SK-N-MC (cell line): ENCODE results near the gene ADRB1.
A peak's percentile ranks its signal among the peaks of the same experiment; 100 is the strongest.

ENCODE experiments used
- DNase-seq: peaks from one replicate; pipeline ENCODE4 v3.0.0-alpha.2; 2011; ENCODE audit warnings: low read depth, low spot score
- H3K27ac ChIP-seq: fragments of 200-600 bp; sonication (generic); 2 replicates; pipeline ENCODE4 v1.5.1; 2016; ENCODE audit warnings: mixed run types
- H3K36me3 ChIP-seq: fragments of 200-600 bp; sonication (generic); 2 replicates; pipeline ENCODE4 v1.6.1; 2017; ENCODE audit warnings: antibody characterized with exemption, low read length, mixed read lengths; ENCODE audit not compliant: insufficient read depth
- H3K4me3 ChIP-seq: fragments of 200-600 bp; sonication (generic); 2 replicates; pipeline ENCODE4 v1.5.1; 2016
- H3K9ac ChIP-seq: fragments of 200-600 bp; sonication (generic); 2 replicates; pipeline ENCODE4 v1.8.0; 2017; ENCODE audit warnings: mixed run types, mixed read lengths; ENCODE audit not compliant: insufficient read length
- H3K9me3 ChIP-seq: fragments of 200-600 bp; sonication (generic); 2 replicates; pipeline ENCODE4 v1.6.1; 2017; ENCODE audit warnings: low read depth, mild to moderate bottlenecking, antibody characterized with exemption, low read length, moderate library complexity, mixed read lengths
- EZH2 ChIP-seq: fragments of 200-600 bp; sonication (generic); IDR thresholded peaks from one replicate; pipeline ENCODE4 v1.6.1; 2017; ENCODE audit warnings: antibody characterized with exemption
- FOXP2 ChIP-seq: optimal IDR thresholded peaks from 2 replicates; pipeline ENCODE3; 2011; ENCODE audit warnings: mild to moderate bottlenecking, moderate library complexity; ENCODE audit not compliant: insufficient read depth; ENCODE audit errors: extremely low read length, control extremely low read depth
- POLR2AphosphoS5 ChIP-seq: IDR thresholded peaks from 2 replicates; pipeline ENCODE4 v1.6.1; 2012; ENCODE audit warnings: mild to moderate bottlenecking, low read depth, low read length, borderline replicate concordance

Gene ADRB1

DNA sequence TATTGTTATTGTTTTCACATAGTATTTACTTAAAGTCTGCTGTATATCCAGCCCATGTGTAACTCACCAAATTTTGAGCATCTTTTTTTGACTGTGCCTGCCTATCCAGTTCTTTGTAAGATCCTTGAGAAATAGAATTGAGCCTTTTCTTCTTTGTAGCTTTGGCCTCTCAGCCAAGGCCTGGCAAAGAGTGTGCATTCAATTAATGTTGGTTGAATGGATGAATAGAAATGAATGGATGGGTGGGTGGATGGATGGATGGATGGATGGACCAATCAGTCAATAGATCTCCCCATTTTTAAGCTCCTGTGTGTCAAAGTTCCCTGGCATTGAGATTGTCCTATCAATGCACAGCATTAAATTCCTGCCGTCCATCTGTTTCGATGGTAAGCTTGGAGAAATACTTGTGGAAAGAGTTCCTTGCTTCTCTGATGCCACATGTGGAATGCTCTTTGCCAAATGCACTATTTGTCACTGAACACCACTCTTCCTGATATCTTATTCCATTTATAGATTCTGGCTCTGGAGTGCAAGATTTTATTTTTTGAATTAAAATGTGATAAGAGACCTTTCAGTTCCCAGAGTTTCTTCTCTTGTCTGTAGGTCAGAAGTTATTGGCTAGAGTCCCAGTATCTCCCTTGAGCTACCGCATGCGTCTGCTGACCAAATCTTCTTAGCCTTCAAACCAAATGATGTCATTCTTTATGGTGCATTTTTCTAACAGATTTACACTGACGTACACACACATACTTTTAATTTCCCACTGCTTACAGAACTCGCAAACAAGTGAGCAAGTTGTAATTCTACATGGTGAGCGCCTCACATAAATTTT is 20.7 kb upstream of the ADRB1 start:
- Histone ChIP-seq H3K9ac (no peak overlapping the region), H3K27ac (no peak overlapping the region), H3K9me3 (no peaks in the 10 kb centered on the region), H3K36me3 (no peaks in the 10 kb centered on the region), H3K4me3 (no peak overlapping the region)
- DNase-seq = no peak
- no peak for TF ChIP-seq FOXP2
- TF ChIP-seq POLR2AphosphoS5 = no peak
- TF ChIP-seq EZH2 = no peak

DNA sequence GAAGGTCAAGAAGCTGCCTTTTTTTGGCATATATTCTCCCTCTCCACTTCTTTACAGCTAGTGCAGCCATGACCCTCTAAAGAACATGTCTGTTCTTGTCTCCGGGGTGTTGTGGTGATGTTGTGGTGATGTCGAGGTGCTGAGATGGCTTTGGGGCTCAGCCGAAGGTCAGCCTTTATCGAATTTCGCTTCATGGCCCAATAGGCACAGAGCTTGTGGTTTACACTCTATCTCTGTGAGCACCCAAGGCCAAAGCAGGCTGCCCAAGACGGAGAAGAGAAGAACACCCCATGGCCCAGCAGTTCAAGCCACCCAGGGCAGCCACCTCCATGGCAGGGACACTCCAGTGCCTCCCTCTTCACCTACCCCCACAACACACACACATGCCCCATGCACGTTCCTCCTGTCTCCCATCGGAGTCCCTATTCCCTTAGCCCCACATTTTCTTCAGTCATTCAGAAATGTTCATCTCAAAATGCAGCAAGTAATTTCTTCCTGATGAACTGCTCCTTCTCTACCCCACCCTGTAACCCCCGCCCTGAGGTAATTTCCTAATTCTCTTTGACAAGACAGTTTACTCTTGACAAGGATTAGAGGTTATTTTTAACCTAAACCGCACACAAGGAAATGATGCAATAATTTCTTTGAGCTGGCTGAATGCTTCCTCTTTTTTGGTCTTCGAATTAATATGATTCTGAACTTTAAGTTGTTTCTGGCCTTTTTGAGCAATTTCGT is 18.6 kb upstream of the ADRB1 start:
- Histone ChIP-seq H3K9ac (no peak overlapping the region), H3K9me3 (no peaks in the 10 kb centered on the region), H3K4me3 (peak overlapping the region; percentile 55), H3K36me3 (no peaks in the 10 kb centered on the region), H3K27ac (peak overlapping the region; percentile 79)
- TF ChIP-seq EZH2 (no peak), POLR2AphosphoS5 (peak; percentile 32; the same call in 1 of the 2 replicates), FOXP2 (no peak)
- DNase-seq = peak; percentile 70

DNA sequence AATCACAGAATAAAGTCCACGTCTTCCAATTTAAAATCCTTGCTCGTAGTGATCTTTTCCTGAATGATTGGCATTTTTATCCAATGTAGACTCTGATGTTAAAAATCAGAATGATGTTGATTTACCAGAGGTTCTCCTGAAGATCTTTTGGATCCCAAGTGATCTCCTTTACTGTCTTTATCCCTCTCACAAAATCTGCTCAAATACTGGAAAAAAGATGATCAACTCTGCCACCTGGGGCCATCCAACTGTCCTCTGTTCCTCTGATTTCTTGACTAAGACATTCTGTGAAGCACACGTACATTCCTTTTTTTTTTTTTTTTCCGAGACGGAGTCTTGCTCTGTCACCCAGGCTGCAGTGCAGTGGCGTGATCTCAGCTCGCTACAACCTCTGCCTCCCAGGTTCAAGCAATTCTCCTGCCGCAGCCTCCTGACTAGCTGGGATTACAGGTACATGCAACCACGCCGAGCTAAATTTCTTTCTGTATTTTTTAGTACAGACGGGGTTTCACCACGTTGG is 18.0 kb upstream of the ADRB1 start:
- Histone ChIP-seq H3K36me3 (no peaks in the 10 kb centered on the region), H3K4me3 (peak overlapping the region; percentile 55; the same call in 1 of the 2 replicates), H3K9me3 (no peaks in the 10 kb centered on the region), H3K9ac (peak overlapping the region; percentile 20), H3K27ac (peak overlapping the region; percentile 79)
- no peak for TF ChIP-seq EZH2
- TF ChIP-seq FOXP2 = no peak
- TF ChIP-seq POLR2AphosphoS5 = no peak
- no peak for DNase-seq

DNA sequence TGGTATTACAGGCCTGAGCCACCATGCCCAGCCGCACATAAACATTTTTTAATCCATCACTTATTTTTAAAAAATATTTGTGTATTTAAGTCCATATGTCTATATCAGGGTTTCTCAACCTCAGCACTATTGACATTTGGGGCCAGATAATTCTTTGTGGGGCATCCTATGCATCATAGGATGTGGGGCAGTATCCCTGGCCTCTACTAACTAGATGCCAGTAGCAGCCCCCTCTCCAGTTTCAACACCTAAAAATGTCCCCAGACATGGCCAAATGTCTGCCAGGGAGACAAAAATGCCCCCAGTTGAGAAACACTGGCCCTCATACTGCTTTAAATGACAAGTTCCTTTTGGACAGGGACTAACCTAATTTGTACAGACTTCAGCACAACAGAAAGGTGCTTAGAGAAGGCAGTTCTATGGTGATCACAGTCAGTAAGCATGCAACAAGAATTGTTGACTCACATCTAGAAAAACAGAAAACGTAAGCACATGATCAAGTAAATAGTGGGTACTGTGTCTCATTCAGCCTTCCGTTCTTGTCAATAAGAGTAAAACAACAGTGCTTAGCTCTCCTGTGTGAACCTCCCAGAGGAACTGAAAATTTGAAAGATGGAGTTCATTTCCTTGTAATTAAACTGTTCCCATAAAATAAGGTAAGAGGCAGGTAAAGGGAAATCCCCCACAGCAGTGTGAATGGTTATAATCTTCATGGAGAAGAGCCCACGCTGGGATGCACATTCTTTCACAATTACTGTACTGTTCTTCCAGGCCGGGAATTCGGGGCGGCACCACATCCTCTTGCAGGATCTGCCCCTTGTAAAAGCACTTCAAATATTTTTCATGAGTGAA is 17.3 kb upstream of the ADRB1 start:
- Histone ChIP-seq H3K4me3 (no peak overlapping the region), H3K36me3 (no peaks in the 10 kb centered on the region), H3K27ac (no peak overlapping the region), H3K9ac (no peak overlapping the region), H3K9me3 (no peaks in the 10 kb centered on the region)
- no peak for DNase-seq
- TF ChIP-seq EZH2 (no peak), FOXP2 (no peak), POLR2AphosphoS5 (no peak)

DNA sequence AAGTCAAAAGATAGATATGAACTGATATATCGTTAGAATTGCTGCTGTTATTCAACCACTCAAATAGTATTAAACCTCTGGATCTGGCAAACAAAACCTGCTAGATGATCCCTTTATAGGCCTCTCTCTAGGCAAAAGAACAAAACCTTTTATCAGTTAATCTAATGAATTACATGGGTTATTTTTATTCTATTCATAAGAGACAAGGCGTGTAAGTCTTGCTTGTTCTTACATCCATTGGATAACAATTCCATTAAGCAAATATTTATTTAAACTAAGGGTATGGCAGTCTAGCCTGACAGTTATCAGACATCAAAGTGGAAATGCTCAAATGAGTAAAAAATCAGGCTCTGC is 16.6 kb upstream of the ADRB1 start:
- no peak for DNase-seq
- H3K9ac ChIP-seq = no peak overlapping the region
- no peak overlapping the region for H3K4me3 ChIP-seq
- TF ChIP-seq EZH2 = no peak
- no peak for TF ChIP-seq POLR2AphosphoS5
- TF ChIP-seq FOXP2 = no peak
- H3K9me3 ChIP-seq = no peaks in the 10 kb centered on the region
- H3K36me3 ChIP-seq = no peaks in the 10 kb centered on the region
- no peak overlapping the region for H3K27ac ChIP-seq

DNA sequence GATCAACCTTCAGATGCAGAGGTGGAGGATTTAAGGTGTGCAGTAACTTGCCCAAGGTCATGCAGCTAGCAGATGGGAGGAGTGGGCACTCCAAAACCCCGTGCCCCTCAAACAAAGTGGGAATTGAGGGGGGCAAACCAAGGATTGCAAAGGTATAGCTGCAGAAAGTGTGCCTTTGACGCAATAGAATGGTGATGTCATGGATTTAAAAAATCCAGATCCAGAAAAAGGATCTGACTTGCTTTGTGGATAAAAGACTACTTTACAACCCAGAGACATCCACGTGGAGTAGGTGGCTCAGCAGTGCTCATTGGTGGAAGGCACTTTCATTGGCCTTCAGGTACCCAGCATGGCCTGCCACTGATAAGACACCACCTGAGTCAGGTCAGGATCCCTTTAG is 15.7 kb upstream of the ADRB1 start:
- no peaks in the 10 kb centered on the region for H3K9me3 ChIP-seq
- no peaks in the 10 kb centered on the region for H3K36me3 ChIP-seq
- no peak overlapping the region for H3K4me3 ChIP-seq
- no peak for TF ChIP-seq EZH2
- no peak for TF ChIP-seq POLR2AphosphoS5
- TF ChIP-seq FOXP2 = no peak
- no peak overlapping the region for H3K9ac ChIP-seq
- DNase-seq = no peak
- H3K27ac ChIP-seq = no peak overlapping the region

DNA sequence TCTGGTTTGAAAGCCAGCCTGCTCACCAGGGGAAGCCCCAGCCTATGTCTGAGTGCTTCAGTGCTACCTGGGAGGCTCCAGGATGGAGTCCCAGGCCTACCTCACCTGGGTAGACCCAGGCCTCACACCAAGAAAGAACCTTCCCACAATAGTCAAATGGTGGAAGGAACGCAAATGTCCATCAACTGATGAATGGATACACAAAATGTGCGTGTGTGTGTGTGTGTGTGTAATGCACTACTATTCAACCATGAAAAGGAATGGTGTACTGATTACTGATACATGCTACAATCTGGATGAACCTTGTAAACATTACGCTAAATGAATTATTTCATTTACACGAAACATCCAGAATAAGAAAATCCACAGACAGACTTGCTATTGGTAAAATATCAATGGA is 15.2 kb upstream of the ADRB1 start:
- no peak overlapping the region for H3K9ac ChIP-seq
- no peaks in the 10 kb centered on the region for H3K36me3 ChIP-seq
- no peak overlapping the region for H3K4me3 ChIP-seq
- H3K9me3 ChIP-seq = no peaks in the 10 kb centered on the region
- DNase-seq = no peak
- no peak overlapping the region for H3K27ac ChIP-seq
- TF ChIP-seq EZH2 (no peak), POLR2AphosphoS5 (no peak), FOXP2 (no peak)

DNA sequence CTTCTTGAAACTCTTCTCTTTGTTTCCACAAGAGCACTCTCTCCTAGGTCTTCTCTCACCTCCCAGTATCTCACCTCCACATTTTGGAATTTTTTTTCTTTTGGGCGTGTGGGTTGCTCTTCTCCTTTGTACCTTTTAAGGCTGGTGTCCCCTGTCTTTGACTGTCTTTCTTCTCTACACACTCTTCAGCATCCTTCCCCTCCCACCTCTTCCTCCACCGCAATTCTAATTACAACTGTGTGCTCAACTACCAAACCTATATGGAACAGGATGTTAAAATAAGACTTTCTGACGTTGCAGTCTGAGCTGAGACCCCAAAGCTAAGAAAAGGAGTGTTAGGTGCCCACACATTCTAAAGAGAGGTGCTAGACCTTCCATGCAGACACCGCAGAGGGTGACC is 14.0 kb upstream of the ADRB1 start:
- no peak overlapping the region for H3K27ac ChIP-seq
- H3K4me3 ChIP-seq = no peak overlapping the region
- H3K9me3 ChIP-seq = no peaks in the 10 kb centered on the region
- TF ChIP-seq POLR2AphosphoS5 (no peak), FOXP2 (no peak), EZH2 (no peak)
- DNase-seq = no peak
- H3K9ac ChIP-seq = no peak overlapping the region
- H3K36me3 ChIP-seq = no peaks in the 10 kb centered on the region
